Measurements from ENCODE around the gene CCNE1.

The CCNE1 gene

DNA sequence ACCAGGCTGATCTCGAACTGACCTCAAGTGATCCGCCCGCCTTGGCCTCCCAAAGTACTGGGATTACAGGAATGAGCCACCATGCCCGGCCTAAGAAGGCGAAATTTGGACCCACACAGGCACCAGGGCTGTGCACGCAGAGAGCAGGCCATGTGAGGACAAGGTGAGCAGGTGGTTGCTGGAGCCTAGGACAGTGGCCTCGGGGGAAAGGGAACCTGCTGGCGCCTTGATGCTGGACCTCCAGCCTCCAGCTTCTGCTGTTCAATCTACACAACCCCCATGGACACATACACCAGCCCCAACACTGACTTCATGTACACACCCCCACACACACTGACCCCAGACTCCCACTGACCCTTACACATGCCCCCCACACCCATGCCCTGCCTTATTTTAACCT is 41.8 kb upstream of the CCNE1 start:
- DNase-seq (ENCODE audit: low read depth, low spot score), result no peak
- H3K4me3 ChIP-seq (ENCODE audit: low read depth, low read length), result no peak overlapping the region
- ChIA-PET CTCF (interaction anchor here (1.5 to 8.2 kb wide), 3 partner anchors 10 to 880 kb away, joined by 8 to 54 read pairs (median 9); no protein-coding TSS in a partner anchor), POLR2A (no interaction called here)
- TF ChIP-seq, protein P1, sequence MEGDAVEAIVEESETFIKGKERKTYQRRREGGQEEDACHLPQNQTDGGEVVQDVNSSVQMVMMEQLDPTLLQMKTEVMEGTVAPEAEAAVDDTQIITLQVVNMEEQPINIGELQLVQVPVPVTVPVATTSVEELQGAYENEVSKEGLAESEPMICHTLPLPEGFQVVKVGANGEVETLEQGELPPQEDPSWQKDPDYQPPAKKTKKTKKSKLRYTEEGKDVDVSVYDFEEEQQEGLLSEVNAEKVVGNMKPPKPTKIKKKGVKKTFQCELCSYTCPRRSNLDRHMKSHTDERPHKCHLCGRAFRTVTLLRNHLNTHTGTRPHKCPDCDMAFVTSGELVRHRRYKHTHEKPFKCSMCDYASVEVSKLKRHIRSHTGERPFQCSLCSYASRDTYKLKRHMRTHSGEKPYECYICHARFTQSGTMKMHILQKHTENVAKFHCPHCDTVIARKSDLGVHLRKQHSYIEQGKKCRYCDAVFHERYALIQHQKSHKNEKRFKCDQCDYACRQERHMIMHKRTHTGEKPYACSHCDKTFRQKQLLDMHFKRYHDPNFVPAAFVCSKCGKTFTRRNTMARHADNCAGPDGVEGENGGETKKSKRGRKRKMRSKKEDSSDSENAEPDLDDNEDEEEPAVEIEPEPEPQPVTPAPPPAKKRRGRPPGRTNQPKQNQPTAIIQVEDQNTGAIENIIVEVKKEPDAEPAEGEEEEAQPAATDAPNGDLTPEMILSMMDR (IDR thresholded peaks at IDR 0.05; ENCODE audit: insufficient read depth, low read length, missing control alignments), result no peak

DNA sequence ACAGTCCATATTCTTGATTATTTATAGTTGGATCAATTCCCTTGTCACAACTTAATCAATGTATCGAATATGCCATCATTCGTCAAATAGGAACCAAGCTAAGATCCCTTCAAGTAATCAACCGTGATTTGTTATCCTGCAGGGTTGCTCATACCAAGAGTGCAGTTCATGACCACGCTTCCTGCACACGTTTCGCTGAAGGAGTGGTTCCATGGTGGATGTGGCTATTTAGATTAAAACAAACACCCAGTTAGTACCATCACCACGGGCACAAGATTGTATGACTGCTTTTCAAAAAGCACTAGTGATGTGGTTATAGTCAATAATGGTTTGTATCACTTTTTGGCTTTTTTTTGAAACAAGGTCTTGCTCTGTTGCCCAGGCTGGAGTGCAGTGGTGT is 41.1 kb upstream of the CCNE1 start:
- DNase-seq (ENCODE audit: low read depth, low spot score), result no peak
- CTCF ChIA-PET, result interaction anchor here (0.9 to 8.2 kb wide), 8 partner anchors 11 to 879 kb away, joined by 3 to 54 read pairs (median 4); no protein-coding TSS in a partner anchor
- POLR2A ChIA-PET, result no interaction called here
- H3K4me3 ChIP-seq (ENCODE audit: low read depth, low read length), result no peak overlapping the region
- TF ChIP-seq, protein P1 (IDR thresholded peaks at IDR 0.05; ENCODE audit: insufficient read depth, low read length, missing control alignments), result no peak

DNA sequence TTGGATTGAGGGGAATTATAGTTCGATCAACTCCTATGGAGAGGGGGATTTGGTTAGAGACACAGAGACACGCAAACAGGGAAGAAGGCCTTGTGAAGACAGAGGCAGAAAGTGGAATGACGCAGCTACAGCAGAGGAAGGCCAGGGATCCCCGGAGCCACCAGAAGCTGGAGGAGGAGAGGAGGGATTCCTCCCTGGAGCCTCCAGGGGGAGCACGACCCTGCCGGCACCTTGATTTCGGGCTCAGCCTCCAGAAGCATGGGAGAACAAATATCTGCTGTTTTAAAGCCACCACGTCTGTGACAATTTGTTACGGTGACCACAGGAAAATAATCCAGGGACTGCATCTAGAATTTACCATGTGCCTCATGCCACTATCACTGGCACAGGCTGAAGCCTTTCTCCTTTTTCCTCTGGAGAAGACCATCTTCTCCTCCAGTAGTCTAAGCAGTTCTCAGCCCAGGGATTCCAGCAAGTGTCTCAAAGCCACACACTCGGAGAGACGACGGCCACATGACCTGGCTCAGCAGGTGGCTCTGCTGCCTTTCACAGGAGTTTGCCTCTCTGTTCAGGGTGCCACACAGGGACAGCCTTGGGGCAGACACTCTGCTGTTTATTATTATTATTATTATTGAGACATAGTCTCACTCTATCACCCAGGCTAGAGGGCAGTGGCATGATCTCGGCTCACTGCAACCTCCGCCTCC is 39.9 kb upstream of the CCNE1 start:
- TF ChIP-seq, protein P1 (IDR thresholded peaks at IDR 0.05; ENCODE audit: insufficient read depth, low read length, missing control alignments), result peak; percentile 92
- ChIA-PET POLR2A (no interaction called here), CTCF (interaction anchor here (0.6 to 8.2 kb wide), 14 partner anchors 12 to 878 kb away, joined by 3 to 54 read pairs (median 5); no protein-coding TSS in a partner anchor)
- H3K4me3 ChIP-seq (ENCODE audit: low read depth, low read length), result no peak overlapping the region
- DNase-seq (ENCODE audit: low read depth, low spot score), result peak; percentile 4

DNA sequence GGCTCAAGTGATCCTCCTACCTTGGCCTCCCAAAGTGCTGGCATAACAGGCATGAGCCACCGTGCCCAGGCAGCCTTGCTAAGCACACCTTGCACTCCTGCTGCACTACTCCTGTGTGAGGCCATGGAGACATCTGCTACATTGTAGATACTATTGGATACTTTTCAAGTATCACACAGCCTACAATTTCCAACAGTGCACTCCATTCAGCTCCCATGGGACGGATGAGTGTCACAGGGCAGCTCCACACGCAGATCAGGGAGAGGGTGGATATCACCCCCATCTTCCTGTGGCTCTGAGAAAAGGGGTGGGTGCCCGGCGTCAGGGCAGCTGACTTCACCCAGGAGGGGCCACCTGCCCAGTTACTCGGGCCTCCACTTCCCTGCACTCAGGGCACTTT is 39.1 kb upstream of the CCNE1 start:
- TF ChIP-seq, protein P1 (IDR thresholded peaks at IDR 0.05; ENCODE audit: insufficient read depth, low read length, missing control alignments), result no peak
- POLR2A ChIA-PET, result no interaction called here
- no peak for DNase-seq (ENCODE audit: low read depth, low spot score)
- no peak overlapping the region for H3K4me3 ChIP-seq (ENCODE audit: low read depth, low read length)
- CTCF ChIA-PET, result interaction anchor here (1.2 to 8.2 kb wide), 8 partner anchors 9 to 877 kb away, joined by 3 to 54 read pairs (median 6); no protein-coding TSS in a partner anchor

DNA sequence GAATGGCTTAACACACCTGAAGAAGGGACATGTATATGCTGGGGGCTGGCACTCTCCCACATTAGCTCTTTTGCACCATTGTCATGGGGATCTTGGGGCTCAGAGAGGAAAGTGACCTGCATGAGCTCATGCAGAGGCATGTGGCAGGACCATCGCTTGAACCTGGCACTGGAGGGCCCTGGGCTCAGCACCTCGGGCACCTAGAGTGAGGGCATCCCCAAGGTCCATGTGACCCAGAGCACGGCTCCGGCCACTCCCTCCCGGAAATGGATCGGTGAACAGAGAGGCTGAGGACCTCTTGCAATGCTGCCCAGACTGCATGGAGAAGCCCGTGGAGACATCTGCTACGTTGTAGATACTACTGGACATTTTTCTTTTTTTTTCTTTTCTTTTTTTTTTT is 38.6 kb upstream of the CCNE1 start:
- H3K4me3 ChIP-seq (ENCODE audit: low read depth, low read length), result no peak overlapping the region
- DNase-seq (ENCODE audit: low read depth, low spot score), result no peak
- ChIA-PET POLR2A (no interaction called here), CTCF (interaction anchor here (1.2 to 8.2 kb wide), 7 partner anchors 9 to 877 kb away, joined by 3 to 54 read pairs (median 5); no protein-coding TSS in a partner anchor)
- TF ChIP-seq, protein P1 (IDR thresholded peaks at IDR 0.05; ENCODE audit: insufficient read depth, low read length, missing control alignments), result no peak

DNA sequence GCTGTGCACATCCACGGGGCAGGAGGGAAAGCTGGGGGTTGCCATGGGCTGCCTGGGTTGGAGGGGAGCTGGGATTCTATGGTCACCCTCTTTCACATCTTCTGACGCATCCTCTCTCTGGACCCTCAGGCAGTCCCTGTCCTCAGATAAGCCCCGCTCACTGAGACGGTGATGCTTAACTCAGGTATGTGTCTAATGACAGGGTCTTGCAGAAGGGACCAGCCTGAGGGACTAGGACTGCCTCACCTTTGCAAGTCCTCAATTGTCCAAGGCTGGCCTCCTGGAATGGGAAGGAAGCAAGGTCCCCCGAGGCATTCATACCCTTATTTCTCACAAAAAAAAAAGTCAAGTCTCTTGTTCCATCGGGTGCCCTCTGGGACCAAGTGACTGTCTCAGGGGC is 37.7 kb upstream of the CCNE1 start:
- DNase-seq (ENCODE audit: low read depth, low spot score), result no peak
- POLR2A ChIA-PET, result no interaction called here
- TF ChIP-seq, protein P1 (IDR thresholded peaks at IDR 0.05; ENCODE audit: insufficient read depth, low read length, missing control alignments), result no peak
- H3K4me3 ChIP-seq (ENCODE audit: low read depth, low read length), result no peak overlapping the region
- CTCF ChIA-PET, result interaction anchor here (1.4 to 8.2 kb wide), 2 partner anchors 10 to 14 kb away, joined by 3 to 54 read pairs; no protein-coding TSS in a partner anchor

Data from AG04449 (cell line).